Fibroblast of upper back skin (primary cell): ENCODE results near the gene SEC61G.

Experiments
- DNase-seq: peaks from one replicate; pipeline ENCODE4 v3.0.0-alpha.2; 2013

Gene SEC61G

DNA sequence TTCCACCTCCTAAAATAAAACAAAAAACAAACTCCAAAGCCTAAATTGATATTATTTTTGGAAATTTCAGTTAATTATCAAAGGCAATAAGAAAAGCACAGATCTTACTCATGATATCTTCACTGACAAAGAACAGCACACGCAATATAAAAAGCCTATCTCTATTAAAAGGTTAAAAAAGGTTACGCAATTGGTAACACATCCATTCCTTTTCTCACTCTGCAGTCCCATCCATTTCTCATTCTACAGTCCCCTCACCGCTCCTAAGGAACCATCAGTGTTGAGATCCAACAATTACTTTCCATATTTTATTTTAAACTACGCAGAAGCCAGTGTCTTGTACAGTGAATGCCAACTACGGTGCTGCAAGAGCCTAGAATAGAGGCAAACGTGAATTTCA lies 1.3 kb downstream of the SEC61G start:
- no peak for DNase-seq

DNA sequence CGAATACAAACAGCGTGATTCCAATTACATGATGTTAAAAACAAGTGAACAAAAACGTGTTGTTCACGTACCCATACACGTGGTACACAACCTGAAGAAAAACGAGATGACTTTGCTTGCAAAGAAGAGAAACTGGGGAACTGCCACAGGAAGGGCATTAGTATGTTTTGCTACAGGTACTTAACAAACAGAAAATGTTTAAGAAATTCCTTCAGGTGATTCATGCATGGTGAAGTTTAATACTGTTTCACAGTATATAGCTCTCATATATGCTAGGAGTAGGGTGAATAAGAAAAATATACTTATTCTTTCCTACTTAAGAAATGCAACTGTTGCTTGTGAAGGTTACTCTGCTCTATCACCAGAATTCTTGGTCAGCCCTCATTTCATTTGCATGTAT lies 9.8 kb downstream of the SEC61G start:
- DNase-seq, result no peak

- DNase-seq, result no peak
These were observed 11.8 kb downstream of the SEC61G start for GRCh38 chr7:54747234-54747633.

- DNase-seq, result no peak
These were observed 15.4 kb downstream of the SEC61G start for GRCh38 chr7:54743580-54743979.

DNA sequence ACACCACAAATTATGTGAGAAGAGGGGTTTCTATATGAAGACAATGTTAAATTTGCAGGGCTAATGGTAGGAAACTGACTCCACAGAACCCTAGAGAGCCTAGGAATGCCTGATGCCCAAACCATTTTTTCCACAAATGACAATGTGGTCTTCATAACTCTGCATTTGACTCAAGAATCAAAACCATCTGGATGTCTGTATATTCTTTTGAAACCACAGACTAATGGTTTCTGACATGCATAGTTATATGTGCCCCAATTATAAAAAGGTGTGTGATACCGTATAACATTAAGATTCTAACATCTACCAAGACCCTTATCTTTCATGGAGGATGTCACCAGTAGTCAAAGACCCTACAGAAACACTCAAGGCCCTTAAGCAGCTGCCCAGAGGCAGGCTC lies 20.3 kb downstream of the SEC61G start:
- DNase-seq, result peak; percentile 41

DNA sequence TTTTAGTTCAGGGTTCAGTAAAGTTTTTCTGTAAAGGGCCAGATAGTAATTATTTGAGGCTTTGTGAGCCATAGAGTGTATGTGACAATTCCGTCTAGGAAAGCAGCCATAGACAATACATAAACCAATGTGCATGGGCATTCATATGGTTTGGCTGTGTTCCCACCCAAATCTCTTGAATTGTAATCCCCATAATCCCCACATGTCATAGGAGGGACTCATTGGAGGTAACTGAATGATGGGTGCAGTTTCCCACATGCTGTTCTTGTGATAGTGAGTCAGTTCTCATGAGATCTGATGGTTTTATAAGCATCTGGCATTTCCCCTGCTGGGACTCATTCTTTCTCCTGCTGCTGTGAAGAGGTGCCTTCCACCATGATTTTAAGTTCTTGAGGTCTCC lies 29.9 kb downstream of the SEC61G start:
- peak; percentile 4 for DNase-seq

- no peak for DNase-seq
These were observed 30.6 kb downstream of the SEC61G start for GRCh38 chr7:54728411-54728810.

DNA sequence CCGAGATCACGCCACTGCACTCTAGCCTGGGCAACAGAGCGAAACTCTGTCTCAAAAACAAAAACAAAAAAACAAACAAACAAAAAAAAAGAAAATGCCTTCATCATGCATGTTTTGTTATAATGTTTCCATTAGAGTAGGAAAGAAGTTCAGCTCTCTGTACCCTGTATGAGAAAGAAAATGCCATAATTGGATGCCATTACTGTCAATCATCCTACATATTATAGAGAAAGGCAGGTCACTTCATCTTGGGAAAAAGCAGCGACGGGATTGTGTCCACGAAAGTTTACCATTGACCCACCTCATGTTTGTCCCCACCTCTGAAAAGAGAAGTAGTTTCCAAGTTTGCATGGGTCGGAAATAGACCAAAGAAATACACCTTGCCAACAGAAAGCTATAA lies 33.8 kb downstream of the SEC61G start:
- no peak for DNase-seq

GRCh38 chr7:54722502-54722901 lies 36.5 kb downstream of the SEC61G start:
- no peak for DNase-seq

GRCh38 chr7:54722026-54722425 lies 37.0 kb downstream of the SEC61G start:
- no peak for DNase-seq

GRCh38 chr7:54719974-54720373 lies 39.0 kb downstream of the SEC61G start:
- DNase-seq, result no peak

DNA sequence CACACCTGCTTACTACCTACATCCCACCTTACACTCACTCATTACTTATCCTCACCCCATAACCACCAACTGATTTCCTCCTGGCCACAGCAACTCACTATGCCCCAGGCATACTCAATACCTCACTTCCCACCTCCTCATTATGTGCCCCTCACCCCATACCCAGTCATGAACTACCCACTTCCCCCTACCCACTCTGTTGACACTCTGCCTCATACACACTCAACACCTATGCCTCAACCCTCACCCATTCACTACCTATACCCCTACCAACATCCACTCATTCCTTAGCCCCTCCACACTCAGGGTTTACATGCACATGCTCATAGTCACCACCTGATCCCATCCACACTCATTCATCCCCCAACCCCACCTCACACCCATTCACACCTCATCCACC lies 39.6 kb downstream of the SEC61G start:
- DNase-seq, result no peak

GRCh38 chr7:54712820-54713219 lies 46.2 kb downstream of the SEC61G start:
- DNase-seq, result no peak

GRCh38 chr7:54711900-54712595 lies 47.0 kb downstream of the SEC61G start:
- DNase-seq, result no peak

GRCh38 chr7:54709283-54709682 lies 49.7 kb downstream of the SEC61G start:
- DNase-seq, result no peak

- DNase-seq, result peak; percentile 11
These were observed 53.6 kb downstream of the SEC61G start for GRCh38 chr7:54705436-54705835.

DNA sequence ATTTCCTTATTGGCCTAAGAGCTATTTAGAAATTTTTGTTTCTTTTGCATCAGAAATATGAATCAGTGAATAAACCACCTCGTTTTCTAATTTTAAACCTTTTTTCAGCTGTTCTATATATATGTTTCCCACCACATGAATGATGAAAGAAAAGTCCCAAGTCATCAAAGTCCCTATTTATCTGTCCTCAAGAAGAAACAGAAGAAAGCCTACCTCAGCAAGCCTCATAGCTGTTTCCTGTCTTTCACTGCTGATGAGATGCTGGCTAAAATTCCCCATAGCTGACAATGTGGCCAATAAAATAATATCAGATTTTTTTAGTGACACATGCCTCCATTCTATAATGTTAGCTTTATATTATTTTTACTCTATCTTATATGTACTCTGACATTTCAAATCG lies 54.2 kb downstream of the SEC61G start:
- DNase-seq, result no peak
